IPS-NIHi7 (cell line): Measurements from ENCODE around the gene TMEM143.
"Not testable (repeated sequence)": the region's sequence is repeated elsewhere in the genome, so short reads cannot be mapped to it uniquely, and the experiment has no call there.

ENCODE experiments used
- DNase-seq: peaks from one replicate; pipeline ENCODE4 v3.0.0; 2012; ENCODE audit warnings: mixed read lengths; ENCODE audit errors: extremely low spot score

The TMEM143 gene

GRCh38 chr19:48363810-48364597 is at the start of gene TMEM143, which contains the start of gene SYNGR4:
TSS of gene TMEM143 (minus strand) at chr19:48363940. CDS start at chr19:48363920, 20 bp downstream.
TSS of gene SYNGR4 (plus strand) at chr19:48364367. CDS start at chr19:48365843, 1,476 bp downstream.
- DNase-seq, result peak; percentile 96

GRCh38 chr19:48405850-48406249 is 42.1 kb upstream of the TMEM143 start:
- no peak for DNase-seq

- no peak for DNase-seq
These were observed 41.4 kb upstream of the TMEM143 start for GRCh38 chr19:48405010-48405659.

GRCh38 chr19:48403606-48404005 is 39.9 kb upstream of the TMEM143 start:
- DNase-seq, result peak; percentile 80

GRCh38 chr19:48401287-48401686 is 37.5 kb upstream of the TMEM143 start:
- DNase-seq, result no peak

GRCh38 chr19:48400018-48400742 is 36.4 kb upstream of the TMEM143 start:
- peak; percentile 75 for DNase-seq

- peak; percentile 92 for DNase-seq
These were observed 34.9 kb upstream of the TMEM143 start for GRCh38 chr19:48398375-48399235.

- DNase-seq, result no peak
These were observed 34.3 kb upstream of the TMEM143 start for GRCh38 chr19:48398102-48398374.

- DNase-seq, result no peak
These were observed 33.7 kb upstream of the TMEM143 start for GRCh38 chr19:48397263-48398101.

GRCh38 chr19:48396824-48397176 is 33.1 kb upstream of the TMEM143 start:
- no peak for DNase-seq

GRCh38 chr19:48396016-48396823 is 32.5 kb upstream of the TMEM143 start:
- DNase-seq, result no peak

GRCh38 chr19:48395499-48395898 is 31.8 kb upstream of the TMEM143 start:
- DNase-seq, result no peak

GRCh38 chr19:48395170-48395455 is 31.4 kb upstream of the TMEM143 start:
- DNase-seq, result no peak

GRCh38 chr19:48394331-48395169 is 30.8 kb upstream of the TMEM143 start:
- DNase-seq, result no peak

- DNase-seq, result no peak
These were observed 30.0 kb upstream of the TMEM143 start, which contains the start of gene GRIN2D for GRCh38 chr19:48393559-48394330. TSS of gene GRIN2D (plus strand) at chr19:48393668. CDS start at chr19:48398393, 4,725 bp downstream.

GRCh38 chr19:48392860-48393558 is 29.3 kb upstream of the TMEM143 start:
- DNase-seq, result no peak

- not testable (repeated sequence) for DNase-seq
These were observed 28.2 kb upstream of the TMEM143 start for GRCh38 chr19:48392006-48392344.
